GM12891 (cell line): ENCODE measurements around the gene CD4.

Experiments used
- POLR2A ChIP-seq: IDR thresholded peaks from 2 replicates; pipeline ENCODE4 v1.6.1; 2011; ENCODE audit warnings: low read depth, low read length, control low read depth
- POLR2AphosphoS5 ChIP-seq: IDR thresholded peaks from 2 replicates; pipeline ENCODE4 v1.6.1; 2011; ENCODE audit warnings: low read depth, low read length, control low read depth
- POU2F2 ChIP-seq: IDR thresholded peaks from 2 replicates; pipeline ENCODE4 v1.6.1; 2011; ENCODE audit warnings: low read depth, mild to moderate bottlenecking, control low read depth, low read length, moderate library complexity
- SPI1 ChIP-seq: IDR thresholded peaks from 2 replicates; pipeline ENCODE4 v1.6.1; 2011; ENCODE audit warnings: low read depth, low read length, control low read depth
- TAF1 ChIP-seq: IDR thresholded peaks from 2 replicates; pipeline ENCODE4 v1.6.1; 2011; ENCODE audit warnings: low read depth, low read length, control low read depth

DNA sequence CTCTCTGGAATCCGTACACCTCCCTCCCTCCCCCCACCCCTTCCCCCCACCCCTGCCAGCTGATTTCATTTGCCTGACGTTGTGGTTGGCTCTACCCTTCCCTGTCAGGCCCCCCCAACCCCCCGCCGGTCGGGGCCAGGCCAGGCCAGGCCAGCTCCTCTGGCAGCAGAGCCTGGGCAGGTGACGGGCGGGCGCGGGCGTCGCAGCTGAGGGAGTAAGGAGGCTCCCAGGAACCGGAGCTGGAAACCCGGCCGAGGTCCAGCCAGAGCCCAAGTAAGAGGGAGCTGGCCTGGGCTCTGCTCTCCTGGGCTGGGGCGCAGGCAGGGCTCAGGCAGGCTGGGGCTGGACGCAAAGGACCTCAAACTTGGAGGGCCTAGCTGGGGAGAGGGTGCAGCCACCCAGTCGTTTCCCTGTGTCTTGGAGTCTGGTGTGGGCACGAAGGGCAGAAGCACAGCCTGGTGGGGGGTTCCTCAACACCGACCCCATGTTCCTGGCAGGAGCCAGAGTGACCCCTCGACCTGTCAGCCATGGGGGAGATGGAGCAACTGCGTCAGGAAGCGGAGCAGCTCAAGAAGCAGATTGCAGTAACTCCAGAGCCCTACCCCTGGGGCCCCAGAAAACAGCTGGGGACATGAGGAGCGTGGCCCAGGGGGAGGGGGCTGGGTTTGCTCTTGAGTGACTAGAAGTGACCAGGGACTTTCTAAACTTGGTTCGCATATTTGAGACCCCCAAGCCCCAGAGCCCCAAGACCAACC lies 51.6 kb downstream of the CD4 start, which contains the start of gene GNB3:
- no peak for TF ChIP-seq POLR2AphosphoS5
- no peak for TF ChIP-seq POLR2A
- TF ChIP-seq TAF1: no peak
- no peak for TF ChIP-seq SPI1
- TF ChIP-seq POU2F2: no peak
